ENCODE results near the gene MTFR1L. TPM values are rescaled to one million over a fixed set of nuclear protein-coding genes. Genes with fewer than 3 reads are reported as not detected.

Gene MTFR1L
- total and polyA plus RNA-seq, 2 donors from 2014 or later: 66.6 to 108 TPM

GRCh38 chr1:25861316-25862286, 41.8 kb downstream of the MTFR1L start:
- Histone ChIP-seq H3K9me3 (ENCODE audit: control insufficient read depth in 2 of 3, insufficient read depth in 1 of 3, low read length in 3 of 3) (no peaks in the 10 kb centered on the region), H3K36me3 (ENCODE audit: control insufficient read depth in 2 of 3, insufficient read depth in 3 of 3, low read length in 3 of 3) (no peaks in the 10 kb centered on the region), H3K4me1 (ENCODE audit: control insufficient read depth in 2 of 3, insufficient read depth in 2 of 3, low read depth in 1 of 3, low read length in 3 of 3) (peaks cover 2 to 11% (median 7%) of the 10 kb centered on the region in 3 donors), H3K9ac (ENCODE audit: low read length in 3 of 3) (no peak overlapping the region), H3K27me3 (ENCODE audit: control insufficient read depth, insufficient read depth, low read length) (no peaks in the 10 kb centered on the region), H3K4me3 (ENCODE audit: low read length in 3 of 3) (no peak overlapping the region), H3K27ac (ENCODE audit: low read depth in 2 of 2, low read length in 2 of 2) (no peak overlapping the region)
- intact Hi-C loops (cut with DNase I): no loop called here
- DNase-seq: peak in 2 of 5 donors; percentile 39 to 49
- TF ChIP-seq, protein P1, sequence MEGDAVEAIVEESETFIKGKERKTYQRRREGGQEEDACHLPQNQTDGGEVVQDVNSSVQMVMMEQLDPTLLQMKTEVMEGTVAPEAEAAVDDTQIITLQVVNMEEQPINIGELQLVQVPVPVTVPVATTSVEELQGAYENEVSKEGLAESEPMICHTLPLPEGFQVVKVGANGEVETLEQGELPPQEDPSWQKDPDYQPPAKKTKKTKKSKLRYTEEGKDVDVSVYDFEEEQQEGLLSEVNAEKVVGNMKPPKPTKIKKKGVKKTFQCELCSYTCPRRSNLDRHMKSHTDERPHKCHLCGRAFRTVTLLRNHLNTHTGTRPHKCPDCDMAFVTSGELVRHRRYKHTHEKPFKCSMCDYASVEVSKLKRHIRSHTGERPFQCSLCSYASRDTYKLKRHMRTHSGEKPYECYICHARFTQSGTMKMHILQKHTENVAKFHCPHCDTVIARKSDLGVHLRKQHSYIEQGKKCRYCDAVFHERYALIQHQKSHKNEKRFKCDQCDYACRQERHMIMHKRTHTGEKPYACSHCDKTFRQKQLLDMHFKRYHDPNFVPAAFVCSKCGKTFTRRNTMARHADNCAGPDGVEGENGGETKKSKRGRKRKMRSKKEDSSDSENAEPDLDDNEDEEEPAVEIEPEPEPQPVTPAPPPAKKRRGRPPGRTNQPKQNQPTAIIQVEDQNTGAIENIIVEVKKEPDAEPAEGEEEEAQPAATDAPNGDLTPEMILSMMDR (IDR thresholded peaks at IDR 0.05; ENCODE audit: borderline replicate concordance, extremely low read depth, insufficient read depth): no peak
- FAIRE-seq: no peak

DNA sequence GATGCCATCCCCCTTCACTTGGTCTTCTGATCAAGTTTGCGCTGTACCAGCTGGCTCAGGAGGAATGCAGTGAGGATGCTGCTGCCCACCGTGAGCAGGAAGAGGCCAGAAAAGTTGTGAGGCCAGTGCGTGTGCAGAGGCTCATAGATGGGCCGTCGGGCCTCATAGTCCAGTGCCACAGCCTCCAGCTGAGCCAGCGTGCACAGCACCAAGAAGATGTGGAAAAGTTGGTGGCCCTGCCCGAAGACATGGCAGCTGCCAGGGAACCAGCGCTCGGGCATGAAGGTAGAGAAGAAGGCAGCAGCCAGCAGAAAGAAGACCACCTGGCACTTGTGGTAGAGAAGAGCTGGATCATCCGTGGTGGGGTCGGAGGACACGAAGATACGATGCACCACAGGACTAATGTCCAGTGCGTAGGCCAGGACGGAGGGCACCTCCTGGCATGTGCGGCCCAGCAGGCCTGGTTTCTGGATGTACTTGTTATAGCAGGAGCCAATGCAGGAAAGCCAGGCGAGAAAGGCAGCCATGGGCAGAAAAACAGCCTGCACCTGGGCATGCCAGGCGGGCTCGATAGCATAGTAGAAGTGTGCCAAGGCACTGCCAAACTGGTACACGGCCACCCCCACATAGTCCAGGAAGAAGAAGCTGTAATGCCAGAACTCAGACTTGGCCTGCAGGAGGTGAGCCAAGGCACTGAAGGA, 43.2 kb downstream of the MTFR1L start:
- Histone ChIP-seq H3K4me1 (ENCODE audit: control insufficient read depth in 2 of 3, insufficient read depth in 2 of 3, low read depth in 1 of 3, low read length in 3 of 3) (peaks cover 2 to 18% (median 12%) of the 10 kb centered on the region in 3 donors), H3K4me3 (ENCODE audit: low read length in 3 of 3) (no peak overlapping the region), H3K27me3 (ENCODE audit: control insufficient read depth, insufficient read depth, low read length) (no peaks in the 10 kb centered on the region), H3K36me3 (ENCODE audit: control insufficient read depth in 2 of 3, insufficient read depth in 3 of 3, low read length in 3 of 3) (no peaks in the 10 kb centered on the region), H3K9me3 (ENCODE audit: control insufficient read depth in 2 of 3, insufficient read depth in 1 of 3, low read length in 3 of 3) (no peaks in the 10 kb centered on the region), H3K9ac (ENCODE audit: low read length in 3 of 3) (no peak overlapping the region), H3K27ac (ENCODE audit: low read depth in 2 of 2, low read length in 2 of 2) (no peak overlapping the region)
- TF ChIP-seq, protein P1 (IDR thresholded peaks at IDR 0.05; ENCODE audit: borderline replicate concordance, extremely low read depth, insufficient read depth): no peak
- DNase-seq (no peak), FAIRE-seq (no peak)
- intact Hi-C loops (cut with DNase I): no loop called here

- Histone ChIP-seq H3K4me1 (ENCODE audit: control insufficient read depth in 2 of 3, insufficient read depth in 2 of 3, low read depth in 1 of 3, low read length in 3 of 3) (peaks cover 2 to 23% (median 16%) of the 10 kb centered on the region in 3 donors), H3K9me3 (ENCODE audit: control insufficient read depth in 2 of 3, insufficient read depth in 1 of 3, low read length in 3 of 3) (no peaks in the 10 kb centered on the region), H3K36me3 (ENCODE audit: control insufficient read depth in 2 of 3, insufficient read depth in 3 of 3, low read length in 3 of 3) (no peaks in the 10 kb centered on the region), H3K4me3 (ENCODE audit: low read length in 3 of 3) (no peak overlapping the region), H3K27ac (ENCODE audit: low read depth in 2 of 2, low read length in 2 of 2) (no peak overlapping the region), H3K27me3 (ENCODE audit: control insufficient read depth, insufficient read depth, low read length) (no peaks in the 10 kb centered on the region), H3K9ac (ENCODE audit: low read length in 3 of 3) (no peak overlapping the region)
- TF ChIP-seq, protein P1 (IDR thresholded peaks at IDR 0.05; ENCODE audit: borderline replicate concordance, extremely low read depth, insufficient read depth): no peak
- FAIRE-seq: no peak
- intact Hi-C loops (cut with DNase I): no loop called here
- DNase-seq: no peak
These were observed 43.9 kb downstream of the MTFR1L start for GRCh38 chr1:25863486-25864262.

Data from kidney (tissue), 14 donors.